ENCODE data around the gene CBX8. TPM values are rescaled to one million over a fixed set of nuclear protein-coding genes. Genes with fewer than 3 reads are reported as not detected.

The CBX8 gene
- total and polyA plus RNA-seq, 10 donors, result 2.1 to 5.6 (median 3.4) TPM

GRCh38 chr17:79785017-79785899 lies 11.6 kb downstream of the CBX8 start:
- Histone ChIP-seq H3K27me3 (replicated peaks in 1 of 7) (peaks cover 9 to 99% (median 44%) of the 10 kb centered on the region in 7 donors), H3K36me3 (peaks cover 0 to 20% (median 0%) of the 10 kb centered on the region in 6 donors), H3K4me3 (no peak overlapping the region), H3K4me1 (peaks cover 9 to 32% (median 22%) of the 10 kb centered on the region in 6 donors), H3K9me3 (no peaks in the 10 kb centered on the region), H3K27ac (no peak overlapping the region)
- WGBS, 5 donors, result 92 to 96% (median 94%) methylated on average over 15 to 17 of the region's 17 CpGs
- no peak for DNase-seq
- TF ChIP-seq POLR2A (IDR thresholded peaks at IDR 0.05), result no peak
- no peak for TF ChIP-seq POLR2AphosphoS5 (IDR thresholded peaks at IDR 0.05)
- no peak for TF ChIP-seq CTCF (IDR thresholded peaks at IDR 0.05 in 8 of 11, conservative IDR thresholded peaks at IDR 0.05 in 3 of 11)
- intact Hi-C loops (cut with DNase I; ENCODE audit: low total_unique reads), result no loop called here

GRCh38 chr17:79784353-79785016 lies 12.4 kb downstream of the CBX8 start:
- Histone ChIP-seq H3K27me3 (replicated peaks in 1 of 7) (peaks cover 3 to 99% (median 41%) of the 10 kb centered on the region in 7 donors), H3K9me3 (no peaks in the 10 kb centered on the region), H3K4me3 (no peak overlapping the region), H3K4me1 (peaks cover 1 to 25% (median 15%) of the 10 kb centered on the region in 6 donors), H3K27ac (no peak overlapping the region), H3K36me3 (peaks cover 0 to 20% (median 0%) of the 10 kb centered on the region in 6 donors)
- DNase-seq, result no peak
- TF ChIP-seq POLR2A (IDR thresholded peaks at IDR 0.05) (no peak), CTCF (IDR thresholded peaks at IDR 0.05 in 8 of 11, conservative IDR thresholded peaks at IDR 0.05 in 3 of 11) (no peak), POLR2AphosphoS5 (IDR thresholded peaks at IDR 0.05) (no peak)
- intact Hi-C loops (cut with DNase I; ENCODE audit: low total_unique reads), result no loop called here
- WGBS, 5 donors, result 91 to 96% (median 94%) methylated on average over 21 to 31 of the region's 31 CpGs

DNA sequence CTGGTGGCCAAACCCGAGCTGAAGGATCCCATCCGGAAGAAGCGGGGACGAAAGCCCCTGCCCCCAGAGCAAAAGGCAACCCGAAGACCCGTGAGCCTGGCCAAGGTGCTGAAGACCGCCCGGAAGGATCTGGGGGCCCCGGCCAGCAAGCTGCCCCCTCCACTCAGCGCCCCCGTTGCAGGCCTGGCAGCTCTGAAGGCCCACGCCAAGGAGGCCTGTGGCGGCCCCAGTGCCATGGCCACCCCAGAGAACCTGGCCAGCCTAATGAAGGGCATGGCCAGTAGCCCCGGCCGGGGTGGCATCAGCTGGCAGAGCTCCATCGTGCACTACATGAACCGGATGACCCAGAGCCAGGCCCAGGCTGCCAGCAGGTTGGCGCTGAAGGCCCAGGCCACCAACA lies 13.0 kb downstream of the CBX8 start:
- Histone ChIP-seq H3K27ac (no peak overlapping the region), H3K27me3 (replicated peaks in 1 of 7) (peaks cover 3 to 99% (median 41%) of the 10 kb centered on the region in 7 donors), H3K36me3 (peaks cover 0 to 20% (median 0%) of the 10 kb centered on the region in 6 donors), H3K4me3 (no peak overlapping the region), H3K9me3 (no peaks in the 10 kb centered on the region), H3K4me1 (peaks cover under 1 to 27% (median 17%) of the 10 kb centered on the region in 6 donors)
- no peak for DNase-seq
- no peak for TF ChIP-seq POLR2A (IDR thresholded peaks at IDR 0.05)
- TF ChIP-seq POLR2AphosphoS5 (IDR thresholded peaks at IDR 0.05), result no peak
- TF ChIP-seq CTCF (IDR thresholded peaks at IDR 0.05 in 8 of 11, conservative IDR thresholded peaks at IDR 0.05 in 3 of 11), result no peak
- intact Hi-C loops (cut with DNase I; ENCODE audit: low total_unique reads), result no loop called here
- 94 to 99% (median 97%) methylated on average over 16 to 18 of the region's 18 CpGs for WGBS, 5 donors

All from spleen (tissue), 11 donors.